Endothelial cell of umbilical vein (primary cell): ENCODE results near the gene CEP104.

Source experiments
- CTCF ChIP-seq, 2 donors: IDR thresholded peaks; 1 replicate in 1 of 2; 2 replicates in 1 of 2; pipeline ENCODE4 v1.5.1; 2011; ENCODE audit warnings: low read length in 2 of 2, mild to moderate bottlenecking in 2 of 2, moderate library complexity in 2 of 2, control low read depth in 1 of 2, inconsistent platforms in 1 of 2, low read depth in 1 of 2; ENCODE audit not compliant: insufficient read depth in 1 of 2; ENCODE audit errors: extremely low read depth in 1 of 2
- EZH2 ChIP-seq: IDR thresholded peaks from 2 replicates; pipeline ENCODE4 v1.6.1; 2012; ENCODE audit warnings: borderline replicate concordance, low read depth, mild to moderate bottlenecking, moderate library complexity, low read length, inconsistent platforms; ENCODE audit not compliant: severe bottlenecking
- FOS ChIP-seq: IDR thresholded peaks from 2 replicates; pipeline ENCODE4 v1.6.1; 2011; ENCODE audit warnings: mild to moderate bottlenecking, low read length, moderate library complexity, borderline replicate concordance; ENCODE audit not compliant: insufficient read depth
- GATA2 ChIP-seq: IDR thresholded peaks from 2 replicates; pipeline ENCODE4 v1.7.0; 2011; ENCODE audit warnings: low read depth, mild to moderate bottlenecking, moderate library complexity, mixed read lengths, low read length; ENCODE audit not compliant: insufficient read length, insufficient read depth
- JUN ChIP-seq: IDR thresholded peaks from 2 replicates; pipeline ENCODE4 v1.6.1; 2011; ENCODE audit warnings: borderline replicate concordance, low read depth; ENCODE audit not compliant: insufficient read length, insufficient read depth
- MYC ChIP-seq: IDR thresholded peaks from one replicate; pipeline ENCODE4 v1.6.1; 2011; ENCODE audit warnings: mild to moderate bottlenecking, low read depth, low read length
- POLR2A ChIP-seq: IDR thresholded peaks from 2 replicates; pipeline ENCODE4 v1.6.1; 2012; ENCODE audit warnings: low read depth, mild to moderate bottlenecking, control low read depth, low read length
- POLR2AphosphoS5 ChIP-seq: IDR thresholded peaks from 2 replicates; pipeline ENCODE4 v1.6.1; 2012; ENCODE audit warnings: low read depth, mild to moderate bottlenecking, control low read depth, low read length, moderate library complexity; ENCODE audit not compliant: insufficient read depth
- TF ChIP-seq, protein P1 (sequence below): IDR thresholded peaks from 2 replicates; pipeline ENCODE4 v1.6.1; 2011; ENCODE audit not compliant: insufficient read depth, insufficient read length

GRCh38 chr1:3841491-3841890 lies 15.5 kb downstream of the CEP104 start:
- no peak for TF ChIP-seq POLR2AphosphoS5
- TF ChIP-seq CTCF (IDR thresholded peaks at IDR 0.05; ENCODE audit: extremely low read depth in 1 of 2, insufficient read depth in 1 of 2, low read depth in 1 of 2, low read length in 2 of 2): no peak
- TF ChIP-seq FOS: no peak
- no peak for TF ChIP-seq EZH2
- no peak for TF ChIP-seq POLR2A
- TF ChIP-seq, protein P1, sequence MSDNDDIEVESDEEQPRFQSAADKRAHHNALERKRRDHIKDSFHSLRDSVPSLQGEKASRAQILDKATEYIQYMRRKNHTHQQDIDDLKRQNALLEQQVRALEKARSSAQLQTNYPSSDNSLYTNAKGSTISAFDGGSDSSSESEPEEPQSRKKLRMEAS: no peak
- no peak for TF ChIP-seq JUN
- no peak for TF ChIP-seq MYC
- TF ChIP-seq GATA2: no peak
